Measurements from ENCODE around the gene ANK3. TPM values are rescaled to one million over a fixed set of nuclear protein-coding genes. Genes with fewer than 3 reads are reported as not detected.

Gene ANK3
- total RNA-seq, 1 experiment from 2014 or later: 15.3 TPM

GRCh38 chr10:60397792-60398191 lies 8.1 kb upstream of the ANK3 start:
- no peak overlapping the region for H3K9ac ChIP-seq (ENCODE audit: low read length)
- no peaks in the 10 kb centered on the region for H3K9me2 ChIP-seq (ENCODE audit: insufficient read depth)
- no TSS peak for BruUV-seq (replicated peaks)
- no peaks in the 10 kb centered on the region for H3K4me1 ChIP-seq (ENCODE audit: control insufficient read depth in 1 of 2, insufficient read depth in 2 of 2, low read length in 2 of 2)
- H4K20me1 ChIP-seq (ENCODE audit: insufficient read depth): no peaks in the 10 kb centered on the region
- H3K4me3 ChIP-seq (replicated peaks in 1 of 2; ENCODE audit: low read depth in 1 of 2, low read length in 2 of 2): no peak overlapping the region
- H3K27ac ChIP-seq (ENCODE audit: low read depth, low read length): no peak overlapping the region
- H3K9me3 ChIP-seq (ENCODE audit: control insufficient read depth in 1 of 2, insufficient read depth in 1 of 2, low read depth in 1 of 2, low read length in 2 of 2): no peaks in the 10 kb centered on the region
- intact Hi-C loops (cut with micrococcal nuclease): no loop called here
- H3K27me3 ChIP-seq (ENCODE audit: insufficient read depth, low read length): no peaks in the 10 kb centered on the region
- H2AFZ ChIP-seq (ENCODE audit: low read depth, low read length, poor library complexity, severe bottlenecking): no peak overlapping the region
- CTCF ChIA-PET: no interaction called here
- no peak for ATAC-seq
- no peak for TF ChIP-seq SIN3A (IDR thresholded peaks at IDR 0.05; ENCODE audit: low read depth)
- TF ChIP-seq YY1 (IDR thresholded peaks at IDR 0.05; ENCODE audit: extremely low read depth, insufficient replicate concordance, low read depth, low read length): no peak
- no peak for TF ChIP-seq EZH2 (IDR thresholded peaks at IDR 0.05)
- no peak for TF ChIP-seq ZBTB33 (IDR thresholded peaks at IDR 0.05; ENCODE audit: extremely low read depth, insufficient replicate concordance, low read length)
- TF ChIP-seq ZNF274 (IDR thresholded peaks at IDR 0.05; ENCODE audit: low read depth, low read length): no peak
- TF ChIP-seq EGR1 (IDR thresholded peaks at IDR 0.05; ENCODE audit: low read depth): no peak
- no peak for TF ChIP-seq CTCF (IDR thresholded peaks at IDR 0.05 in 2 of 3, conservative IDR thresholded peaks at IDR 0.05 in 1 of 3; ENCODE audit: borderline replicate concordance in 1 of 3, insufficient read depth in 1 of 3, low read depth in 2 of 3, low read length in 2 of 3)
- no peak for TF ChIP-seq POLR2AphosphoS5 (IDR thresholded peaks at IDR 0.05; ENCODE audit: low read depth, low read length)
- TF ChIP-seq MAX (IDR thresholded peaks at IDR 0.05): no peak
- no peak for TF ChIP-seq SRF (IDR thresholded peaks at IDR 0.05; ENCODE audit: low read depth)
- TF ChIP-seq JUND (IDR thresholded peaks at IDR 0.05): no peak
- no peak for TF ChIP-seq CBX3 (IDR thresholded peaks at IDR 0.05; ENCODE audit: low read depth)
- TF ChIP-seq SP1 (IDR thresholded peaks at IDR 0.05; ENCODE audit: low read depth): no peak
- RAD21 ChIA-PET (ENCODE audit: low non-redundant PET in 1 of 2, low total read pairs in 2 of 2, uncharacterized antibody in 2 of 2, unreplicated experiment in 2 of 2): no interaction called here
- H3K4me2 ChIP-seq (ENCODE audit: low read length): no peak overlapping the region
- DNase-seq (ENCODE audit: low read depth, low spot score): no peak
- H3K79me2 ChIP-seq (ENCODE audit: insufficient read depth, low read length): no peaks in the 10 kb centered on the region
- H3K36me3 ChIP-seq (ENCODE audit: control insufficient read depth in 1 of 2, insufficient read depth in 2 of 2, low read length in 2 of 2): no peaks in the 10 kb centered on the region
- POLR2A ChIA-PET: no interaction called here
